NCI-H524 treated with DMSO at 0.1 percent for 48 hours (cell line): ENCODE data around the gene RPS6KA2.
A peak's percentile ranks its signal among the peaks of the same experiment; 100 is the strongest.
"Not testable (repeated sequence)": the region's sequence is repeated elsewhere in the genome, so short reads cannot be mapped to it uniquely, and the experiment has no call there.

ENCODE experiments used
- DNase-seq: peaks from one replicate; lab custom pipeline; 2025; lab: John Stamatoyannopoulos, UW

Gene RPS6KA2

DNA sequence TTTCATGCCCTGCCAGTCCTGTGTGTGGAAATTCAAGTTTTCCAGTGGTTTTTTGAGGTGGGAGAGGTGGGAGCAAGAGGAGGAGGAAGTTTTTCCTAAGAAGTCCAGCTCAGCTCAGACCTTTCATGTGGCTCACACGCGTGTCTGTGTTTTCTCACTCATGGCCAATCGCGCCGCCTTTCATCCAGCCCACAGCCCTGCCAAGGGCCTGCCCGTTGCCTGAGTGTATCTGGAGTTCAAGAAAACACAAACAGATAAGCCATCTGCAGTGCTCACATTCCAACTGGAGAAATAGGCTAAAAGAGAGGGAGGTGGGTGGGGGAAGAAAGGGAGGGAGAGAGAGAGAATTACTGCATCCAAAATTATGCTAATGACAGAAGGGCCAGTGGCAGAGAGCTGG, 231.7 kb downstream of the RPS6KA2 start:
- no peak for DNase-seq

GRCh38 chr6:166394036-166394892, 232.8 kb downstream of the RPS6KA2 start:
- DNase-seq = no peak

- no peak for DNase-seq
These were observed 233.6 kb downstream of the RPS6KA2 start for GRCh38 chr6:166393535-166393823.

DNA sequence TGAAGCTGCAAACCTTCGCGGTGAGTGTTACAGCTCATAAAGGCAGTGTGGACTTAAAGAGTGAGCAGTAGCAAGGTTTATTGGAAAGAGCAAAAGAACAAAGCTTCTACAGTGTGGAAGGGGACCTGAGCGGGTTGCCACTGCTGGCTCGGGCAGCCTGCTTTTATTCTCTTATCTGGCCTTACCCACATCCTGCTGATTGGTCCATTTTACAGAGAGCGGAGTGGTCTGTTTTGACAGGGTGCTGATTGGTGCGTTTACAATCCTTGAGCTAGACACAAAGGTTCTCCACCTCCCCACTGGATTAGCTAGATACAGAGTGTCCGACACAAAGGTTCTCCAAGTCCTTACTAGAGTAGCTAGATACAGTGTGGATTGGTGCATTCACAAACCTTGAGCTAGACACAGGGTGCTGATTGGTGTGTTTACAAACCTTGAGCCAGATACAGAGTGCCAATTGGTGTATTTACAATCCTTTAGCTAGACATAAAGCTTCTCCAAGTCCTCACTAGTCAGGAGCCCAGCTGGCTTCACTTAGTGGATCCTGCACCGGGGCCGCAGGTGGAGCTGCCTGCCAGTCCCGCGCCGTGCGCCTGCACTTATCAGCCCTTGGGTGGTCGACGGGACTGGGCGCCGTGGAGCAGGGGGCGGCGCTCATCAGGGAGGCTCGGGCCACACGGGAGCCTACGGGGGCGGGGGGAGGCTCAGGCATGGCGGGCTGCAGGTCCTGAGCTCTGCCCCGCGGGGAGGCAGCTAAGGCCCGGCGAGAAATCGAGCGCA, 234.1 kb downstream of the RPS6KA2 start:
- DNase-seq = not testable (repeated sequence)

GRCh38 chr6:166389119-166389518, 237.9 kb downstream of the RPS6KA2 start:
- DNase-seq = no peak

- no peak for DNase-seq
These were observed 238.6 kb downstream of the RPS6KA2 start for GRCh38 chr6:166388290-166389004.

- no peak for DNase-seq
These were observed 239.3 kb downstream of the RPS6KA2 start for GRCh38 chr6:166387642-166388289.

- not testable (repeated sequence) for DNase-seq
These were observed 240.0 kb downstream of the RPS6KA2 start for GRCh38 chr6:166387098-166387497.

DNA sequence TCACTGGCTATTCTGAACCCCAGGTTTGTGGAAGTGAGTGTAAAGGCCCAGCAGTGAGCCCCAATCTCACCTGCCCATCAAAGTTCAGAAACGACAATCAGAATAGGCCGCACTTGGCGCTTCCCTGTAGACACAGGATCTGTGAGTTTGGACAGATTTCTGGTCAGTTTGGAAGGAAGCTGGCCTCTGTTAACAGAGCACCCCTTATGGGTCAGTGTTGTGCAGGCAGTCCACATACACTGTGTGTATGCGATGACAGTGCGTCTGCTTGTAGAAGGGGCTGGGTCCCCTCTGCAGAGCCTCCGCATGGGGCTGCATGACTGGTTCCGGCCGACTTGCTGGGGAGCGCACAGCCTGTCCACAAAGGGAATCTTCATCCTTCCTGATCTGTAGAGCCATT, 240.9 kb downstream of the RPS6KA2 start:
- DNase-seq = no peak

- not testable (repeated sequence) for DNase-seq
These were observed 243.2 kb downstream of the RPS6KA2 start for GRCh38 chr6:166383802-166384363.

DNA sequence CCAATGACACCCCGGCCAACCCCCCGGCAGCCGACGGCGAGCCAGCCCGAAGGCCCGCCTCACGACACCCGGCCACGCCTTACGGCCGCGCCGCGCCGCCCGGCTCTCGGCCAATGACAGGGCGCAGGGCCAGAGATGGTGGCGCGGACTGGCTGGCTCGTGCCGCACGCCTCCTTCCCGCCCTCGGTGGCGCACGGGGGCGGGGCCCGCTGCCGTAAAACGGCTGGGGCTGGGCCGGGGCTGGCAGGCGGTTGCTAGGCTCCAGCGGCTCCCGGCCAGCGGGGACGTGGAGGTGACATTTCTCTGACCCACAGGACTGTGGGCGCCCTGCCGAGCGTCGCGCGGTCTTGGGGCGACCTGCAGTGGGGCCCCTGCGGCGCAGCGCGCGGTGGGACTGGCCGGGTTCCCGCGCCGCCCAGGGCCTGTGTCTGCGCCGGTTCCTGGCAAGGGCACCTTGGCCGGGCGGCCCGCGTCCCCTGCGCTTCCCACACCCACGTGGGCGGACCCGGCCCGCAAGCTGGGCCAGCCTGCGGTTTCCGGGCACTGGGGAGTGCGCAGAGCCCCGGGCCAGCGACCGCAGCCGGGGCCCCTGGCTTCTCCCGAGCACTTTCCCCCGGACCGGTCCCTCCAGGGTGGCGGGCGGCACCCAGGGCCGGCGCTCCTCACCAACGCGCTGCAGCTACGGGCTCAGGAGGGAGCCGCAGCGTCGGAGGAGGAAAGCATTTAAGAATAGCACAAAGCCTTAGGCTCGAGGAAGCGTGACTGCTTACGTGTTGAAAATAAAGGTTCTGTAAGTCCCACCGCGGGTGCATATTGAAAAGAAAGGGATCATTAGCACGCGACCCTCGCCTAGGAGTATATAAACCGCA, 243.9 kb downstream of the RPS6KA2 start, which contains the start of gene MPC1:
MPC1 (minus strand) TSS at position 8 of the 869 bp plus-strand sequence. CDS start 64 bp downstream, outside the sequence.
- DNase-seq = peak; percentile 85

GRCh38 chr6:166382500-166382932, 244.5 kb downstream of the RPS6KA2 start:
- no peak for DNase-seq

GRCh38 chr6:166381733-166382499, 245.1 kb downstream of the RPS6KA2 start:
- DNase-seq = no peak

GRCh38 chr6:166381381-166381732, 245.7 kb downstream of the RPS6KA2 start:
- DNase-seq = no peak

GRCh38 chr6:166379800-166380199, 247.3 kb downstream of the RPS6KA2 start:
- no peak for DNase-seq

DNA sequence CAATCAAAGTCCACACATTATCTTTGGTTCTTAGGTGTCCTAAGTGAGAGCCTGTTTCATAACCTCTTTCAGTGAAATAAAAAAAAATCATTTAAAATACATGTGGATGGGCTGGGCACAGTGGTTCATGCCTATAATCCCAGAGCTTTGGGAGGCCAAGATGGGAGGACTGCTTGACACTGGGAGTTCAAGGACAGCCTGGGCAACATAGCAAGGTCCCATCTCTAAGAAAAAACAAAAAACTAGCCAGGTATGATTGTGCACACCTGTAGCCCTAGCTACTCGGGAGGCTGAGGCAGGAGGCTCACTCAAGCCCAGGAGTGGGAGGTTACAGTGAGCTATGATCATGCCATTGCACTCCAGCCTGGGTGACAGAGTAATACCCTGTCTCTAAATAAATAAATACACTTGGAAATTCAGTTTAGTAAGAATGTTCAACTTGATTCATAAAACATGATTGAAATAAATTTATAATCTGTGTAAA, 247.9 kb downstream of the RPS6KA2 start:
- DNase-seq = no peak

DNA sequence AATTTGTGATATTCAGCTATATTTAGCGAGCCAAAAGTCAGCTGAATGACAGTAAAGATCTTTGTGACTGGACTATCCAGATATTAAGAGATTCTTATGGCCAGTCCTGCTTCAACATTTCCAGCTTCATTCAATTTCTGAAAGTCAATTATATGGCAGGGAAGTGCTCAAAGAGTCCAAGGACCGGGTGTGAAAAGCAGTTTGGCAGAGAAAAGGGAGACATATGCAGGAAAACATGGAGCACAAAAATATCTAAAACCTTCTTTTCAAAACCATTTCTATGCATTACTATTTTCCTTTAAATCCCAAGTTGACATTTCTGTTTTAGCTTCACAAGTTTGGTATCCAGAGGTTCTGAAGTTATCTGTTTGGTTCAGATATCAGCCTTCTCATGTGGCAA, 249.3 kb downstream of the RPS6KA2 start:
- no peak for DNase-seq

DNA sequence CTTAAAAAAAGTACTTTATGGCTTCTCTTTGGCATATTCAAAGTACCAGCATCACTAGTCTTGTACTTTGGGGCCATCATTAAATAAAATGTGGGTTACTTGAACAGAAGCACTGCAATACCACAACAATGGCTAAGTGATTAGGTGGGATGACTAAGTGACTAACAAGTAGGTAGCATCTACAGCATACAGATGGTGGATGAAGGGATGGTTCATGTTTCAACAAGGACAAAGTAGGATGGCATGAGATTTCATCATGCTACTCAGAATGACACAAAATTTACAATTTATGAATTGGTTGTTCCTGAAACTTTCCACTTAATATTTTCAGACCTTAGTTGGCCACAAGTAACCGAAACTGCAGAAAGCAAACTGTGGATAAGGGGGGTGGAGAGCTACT, 252.0 kb downstream of the RPS6KA2 start:
- no peak for DNase-seq

- DNase-seq = no peak
These were observed 256.6 kb downstream of the RPS6KA2 start for GRCh38 chr6:166370489-166370888.

DNA sequence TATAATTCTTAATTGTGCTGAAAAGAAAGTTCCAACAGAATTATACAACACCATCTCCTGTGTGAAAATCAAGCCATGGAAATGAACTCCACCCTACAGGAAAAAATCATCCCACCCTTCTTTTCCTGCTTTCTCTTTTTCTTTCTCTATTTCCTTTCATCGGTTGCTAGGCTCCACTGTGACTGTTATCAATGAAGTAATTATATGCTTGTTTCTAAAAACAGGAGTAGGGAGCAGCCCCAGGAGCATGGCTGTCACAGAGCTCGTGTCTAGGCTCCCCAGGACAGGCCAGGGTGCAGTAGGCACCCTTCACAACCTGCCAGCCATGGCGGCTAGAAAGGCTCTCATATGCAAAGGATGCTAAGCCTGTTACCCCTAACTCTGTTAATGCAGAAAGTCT, 257.3 kb downstream of the RPS6KA2 start:
- DNase-seq = no peak
